Spleen (tissue), 11 donors: ENCODE data around the gene CDK14. TPM values are rescaled to one million over a fixed set of nuclear protein-coding genes. Genes with fewer than 3 reads are reported as not detected.

Experiments
- DNase-seq: peaks from one replicate; pipeline ENCODE4 v3.0.0-alpha.2; 2020
- H3K27ac ChIP-seq, 8 donors: fragments of 200-600 bp; sonication (generic) in 7 of 8; 1 replicate in 4 of 8; 2 replicates in 4 of 8; pipeline versions ENCODE4 v1.5.0 to v1.8.0; 2016 to 2021; ENCODE audit warnings: inconsistent platforms in 4 of 8, mild to moderate bottlenecking in 4 of 8, moderate library complexity in 1 of 8
- H3K27me3 ChIP-seq, 7 donors: fragments of 200-600 bp; sonication (generic) in 6 of 7; replicated peaks in 1 of 7; 1 replicate in 4 of 7; 2 replicates in 3 of 7; pipeline versions ENCODE4 v1.5.0 to v1.8.0; 2016 to 2021; ENCODE audit warnings: inconsistent platforms in 3 of 7, mild to moderate bottlenecking in 1 of 7
- H3K36me3 ChIP-seq, 6 donors: fragments of 200-600 bp; sonication (generic) in 5 of 6; 1 replicate in 4 of 6; 2 replicates in 2 of 6; pipeline versions ENCODE4 v1.5.0 to v1.8.0; 2016 to 2021; ENCODE audit warnings: inconsistent platforms in 2 of 6
- H3K4me1 ChIP-seq, 6 donors: fragments of 200-600 bp; sonication (generic) in 5 of 6; 1 replicate in 3 of 6; 2 replicates in 3 of 6; pipeline versions ENCODE4 v1.5.0 to v1.8.0; 2016 to 2021; ENCODE audit warnings: inconsistent platforms in 3 of 6
- H3K4me3 ChIP-seq, 8 donors: fragments of 200-600 bp; sonication (generic) in 7 of 8; 1 replicate in 4 of 8; 2 replicates in 4 of 8; pipeline versions ENCODE4 v1.5.0 to v1.8.0; 2016 to 2021; ENCODE audit warnings: inconsistent platforms in 4 of 8, mild to moderate bottlenecking in 4 of 8, moderate library complexity in 2 of 8
- H3K9me3 ChIP-seq, 8 donors: fragments of 200-600 bp; sonication (generic) in 7 of 8; 1 replicate in 4 of 8; 2 replicates in 4 of 8; pipeline versions ENCODE4 v1.5.0 to v1.8.0; 2016 to 2021; ENCODE audit warnings: inconsistent platforms in 4 of 8
- POLR2A ChIP-seq, 3 donors: fragments of 450-650 bp; IDR thresholded peaks; one replicate each; pipeline ENCODE4 v1.5.1; 2017; ENCODE audit warnings: antibody characterized with exemption in 3 of 3, mild to moderate bottlenecking in 1 of 3
- POLR2AphosphoS5 ChIP-seq, 3 donors: sonication (generic); formaldehyde crosslinking; IDR thresholded peaks; one replicate each; pipeline ENCODE4 v1.5.1; 2017; ENCODE audit warnings: antibody characterized with exemption in 3 of 3
- WGBS, 5 donors: extraction: QIAGEN DNeasy Blood & Tissue Kit in 3 of 5; methylation state at CpG; one replicate each; pipeline versions ENCODE4 v1.1.5 to v1.1.7; 2013 to 2018; 5-methylcytosine and 5-hydroxymethylcytosine counted together
- intact Hi-C: fragments of 100-400 bp; cut with DNase I; formaldehyde crosslinking; loops from one replicate; pipeline ENCODE4 v1.15.0; 2023; ENCODE audit warnings: low total_unique reads
- polyA plus RNA-seq, 3 donors: library from polyadenylated mRNA; stranded (reverse); fragments of 200-250 nt; gene quantifications; one replicate each; pipeline ENCODE4 v1.2.1, GENCODE V29; 2013
- total RNA-seq, 7 donors: library from RNA; depleted of rRNA in 3 of 7; stranded (reverse); fragments of >200 nt in 3 of 7; fragmentation: NEBNext Ultra II Directional in 4 of 7; extraction: Animal tissue kit (Norgen Biotek cat#: 25700) in 4 of 7; gene quantifications; one replicate each; pipeline versions ENCODE4 v1.1.0 to v1.2.1, GENCODE V29; 2016 to 2021
- TF ChIP-seq, protein P1 (sequence below), 11 experiments: fragments of 200-600 bp in 7 of 11; fragments of 450-650 bp in 4 of 11; sonication (generic) in 4 of 11; IDR thresholded peaks in 8 of 11; conservative IDR thresholded peaks in 3 of 11; 1 replicate in 7 of 11; 2 replicates in 4 of 11; pipeline versions ENCODE4 v1.4.0 to v1.8.0; 2016 to 2021; ENCODE audit warnings: antibody characterized with exemption in 11 of 11, inconsistent platforms in 4 of 11, mild to moderate bottlenecking in 1 of 11
- donor health status: healthy with polysubstance abuse.
- donor health status: DM: no; HTN: no; CAD: no; lungs with moderate emphysema.
- donor health status: DM: no; HTN: no; CAD: no.
- donor health status: Bipolar disorder and iron deficiency.
- donor health status: healthy.
- donor health status: DM: no; HTN: no; CAD: no.
- donor health status: DM: yes; HTN: yes; CAD: no.

CDK14 gene
- total and polyA plus RNA-seq, 10 donors, result 6.6 to 109 (median 51.2) TPM

DNA sequence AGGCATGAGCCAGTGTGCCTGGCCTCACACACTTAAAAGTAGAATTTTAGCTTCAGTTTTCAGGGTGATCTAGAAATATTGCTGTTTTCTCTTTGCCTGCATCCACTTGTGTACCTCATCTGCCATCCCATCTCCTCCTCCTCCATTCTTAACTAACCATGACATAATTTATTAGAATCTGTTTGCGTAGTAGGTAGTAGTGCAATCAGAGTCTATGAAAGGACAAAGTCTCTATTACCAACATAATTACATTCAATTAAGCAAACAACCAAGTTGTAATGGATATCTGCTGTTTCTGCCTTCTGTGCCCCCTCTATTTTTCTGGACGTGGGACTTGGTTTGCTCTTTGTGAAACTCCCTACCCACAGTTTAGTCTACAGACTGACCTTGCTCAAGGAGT is 72.9 kb downstream of the CDK14 start:
- Histone ChIP-seq H3K36me3 (no peaks in the 10 kb centered on the region), H3K9me3 (no peaks in the 10 kb centered on the region), H3K27me3 (no peaks in the 10 kb centered on the region), H3K4me3 (no peak overlapping the region), H3K27ac (no peak overlapping the region), H3K4me1 (no peaks in the 10 kb centered on the region)
- no peak for DNase-seq
- 50 to 95% (median 83%) methylated on average over 2 of the region's 2 CpGs for WGBS, 5 donors
- no peak for TF ChIP-seq POLR2A (IDR thresholded peaks at IDR 0.05)
- TF ChIP-seq POLR2AphosphoS5 (IDR thresholded peaks at IDR 0.05), result no peak
- TF ChIP-seq, protein P1, sequence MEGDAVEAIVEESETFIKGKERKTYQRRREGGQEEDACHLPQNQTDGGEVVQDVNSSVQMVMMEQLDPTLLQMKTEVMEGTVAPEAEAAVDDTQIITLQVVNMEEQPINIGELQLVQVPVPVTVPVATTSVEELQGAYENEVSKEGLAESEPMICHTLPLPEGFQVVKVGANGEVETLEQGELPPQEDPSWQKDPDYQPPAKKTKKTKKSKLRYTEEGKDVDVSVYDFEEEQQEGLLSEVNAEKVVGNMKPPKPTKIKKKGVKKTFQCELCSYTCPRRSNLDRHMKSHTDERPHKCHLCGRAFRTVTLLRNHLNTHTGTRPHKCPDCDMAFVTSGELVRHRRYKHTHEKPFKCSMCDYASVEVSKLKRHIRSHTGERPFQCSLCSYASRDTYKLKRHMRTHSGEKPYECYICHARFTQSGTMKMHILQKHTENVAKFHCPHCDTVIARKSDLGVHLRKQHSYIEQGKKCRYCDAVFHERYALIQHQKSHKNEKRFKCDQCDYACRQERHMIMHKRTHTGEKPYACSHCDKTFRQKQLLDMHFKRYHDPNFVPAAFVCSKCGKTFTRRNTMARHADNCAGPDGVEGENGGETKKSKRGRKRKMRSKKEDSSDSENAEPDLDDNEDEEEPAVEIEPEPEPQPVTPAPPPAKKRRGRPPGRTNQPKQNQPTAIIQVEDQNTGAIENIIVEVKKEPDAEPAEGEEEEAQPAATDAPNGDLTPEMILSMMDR (IDR thresholded peaks at IDR 0.05 in 8 of 11, conservative IDR thresholded peaks at IDR 0.05 in 3 of 11), result no peak
- intact Hi-C loops, result no loop called here

GRCh38 chr7:90669492-90669891 is 73.4 kb downstream of the CDK14 start:
- WGBS, 5 donors, result 52 to 69% (median 65%) methylated on average over 1 of the region's 1 CpG
- Histone ChIP-seq H3K4me1 (no peaks in the 10 kb centered on the region), H3K9me3 (no peaks in the 10 kb centered on the region), H3K36me3 (no peaks in the 10 kb centered on the region), H3K27ac (no peak overlapping the region), H3K4me3 (no peak overlapping the region), H3K27me3 (no peaks in the 10 kb centered on the region)
- DNase-seq, result no peak
- TF ChIP-seq POLR2AphosphoS5 (IDR thresholded peaks at IDR 0.05) (no peak), POLR2A (IDR thresholded peaks at IDR 0.05) (no peak)
- TF ChIP-seq, protein P1 (IDR thresholded peaks at IDR 0.05 in 8 of 11, conservative IDR thresholded peaks at IDR 0.05 in 3 of 11), result no peak
- intact Hi-C loops, result no loop called here

DNA sequence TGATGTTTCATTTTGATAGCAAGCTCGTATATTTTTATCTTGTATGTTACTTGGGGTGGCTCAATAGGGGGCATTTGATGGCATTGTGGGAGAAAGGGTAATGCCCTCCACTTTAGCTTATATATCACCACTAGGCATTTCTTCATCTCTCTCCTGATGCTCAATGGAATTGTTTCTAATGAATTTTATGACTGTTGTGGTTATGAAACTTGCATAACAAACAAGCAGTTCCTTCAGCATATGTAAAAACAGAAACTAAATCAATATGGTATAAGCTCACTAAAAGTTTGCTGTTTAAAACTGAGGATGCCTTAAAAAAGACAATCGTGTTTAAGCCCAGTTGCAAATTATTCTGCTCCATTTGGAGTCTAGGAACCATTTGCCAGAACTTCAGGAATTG is 75.5 kb downstream of the CDK14 start:
- Histone ChIP-seq H3K9me3 (no peaks in the 10 kb centered on the region), H3K27me3 (no peaks in the 10 kb centered on the region), H3K27ac (no peak overlapping the region), H3K4me1 (no peaks in the 10 kb centered on the region), H3K36me3 (no peaks in the 10 kb centered on the region), H3K4me3 (no peak overlapping the region)
- intact Hi-C loops, result no loop called here
- WGBS, 5 donors, result 82 to 90% (median 83%) methylated on average over 2 of the region's 2 CpGs
- no peak for DNase-seq
- TF ChIP-seq POLR2AphosphoS5 (IDR thresholded peaks at IDR 0.05), result no peak

DNA sequence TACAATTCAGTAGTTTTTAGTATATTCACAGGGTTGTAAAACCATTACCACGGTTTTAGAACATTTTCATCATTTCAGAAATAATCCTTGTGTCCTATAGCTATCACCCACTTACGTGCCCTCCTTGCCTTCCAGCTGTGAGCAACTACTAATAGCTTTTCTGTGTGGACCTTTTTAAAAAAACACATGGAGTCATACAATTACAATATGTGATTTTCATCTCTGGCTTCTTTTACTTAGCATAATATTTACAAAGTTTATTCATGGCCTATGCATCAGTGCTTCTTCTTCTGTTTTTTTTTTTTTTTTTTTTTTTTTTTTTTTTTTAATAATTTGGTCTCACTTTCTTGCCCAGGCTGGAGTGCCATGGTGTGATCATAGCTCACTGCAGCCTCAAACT is 76.1 kb downstream of the CDK14 start:
- no peak for DNase-seq
- Histone ChIP-seq H3K4me1 (no peaks in the 10 kb centered on the region), H3K4me3 (no peak overlapping the region), H3K27me3 (no peaks in the 10 kb centered on the region), H3K27ac (no peak overlapping the region), H3K9me3 (no peaks in the 10 kb centered on the region), H3K36me3 (no peaks in the 10 kb centered on the region)
- TF ChIP-seq POLR2AphosphoS5 (IDR thresholded peaks at IDR 0.05), result no peak
- TF ChIP-seq POLR2A (IDR thresholded peaks at IDR 0.05), result no peak
- TF ChIP-seq, protein P1 (IDR thresholded peaks at IDR 0.05 in 8 of 11, conservative IDR thresholded peaks at IDR 0.05 in 3 of 11), result no peak
- intact Hi-C loops, result no loop called here
- whole genome bisulfite sequencing, 5 donors, result 86 to 95% (median 93%) methylated on average over 2 of the region's 2 CpGs

DNA sequence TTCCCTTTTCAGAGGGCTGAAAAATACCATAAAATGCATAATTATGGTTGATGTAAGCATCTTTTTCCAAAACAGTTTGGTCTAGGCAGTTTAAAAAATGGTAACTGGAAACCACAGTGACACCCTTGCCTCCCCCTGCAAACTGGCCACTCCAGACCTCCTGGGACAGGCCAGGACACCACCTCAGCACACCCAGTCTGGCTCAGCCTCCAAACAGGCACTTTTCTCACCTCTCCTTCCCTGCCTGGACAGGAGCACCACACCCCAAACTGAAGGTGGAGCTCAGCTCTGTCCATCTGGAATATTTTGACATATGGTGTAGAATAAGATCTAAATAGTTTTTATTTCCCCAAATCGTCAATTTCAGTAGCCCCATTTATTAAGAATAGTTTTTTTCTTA is 78.5 kb downstream of the CDK14 start:
- no peaks in the 10 kb centered on the region for H3K9me3 ChIP-seq
- no peaks in the 10 kb centered on the region for H3K36me3 ChIP-seq
- intact Hi-C loops, result no loop called here
- H3K27me3 ChIP-seq, result no peaks in the 10 kb centered on the region
- WGBS, 5 donors, result 78 to 93% (median 86%) methylated on average over 1 of the region's 1 CpG
- H3K4me1 ChIP-seq, result no peaks in the 10 kb centered on the region
- DNase-seq, result no peak
- H3K4me3 ChIP-seq, result no peak overlapping the region
- no peak for TF ChIP-seq POLR2A (IDR thresholded peaks at IDR 0.05)
- no peak for TF ChIP-seq POLR2AphosphoS5 (IDR thresholded peaks at IDR 0.05)
- TF ChIP-seq, protein P1 (IDR thresholded peaks at IDR 0.05 in 8 of 11, conservative IDR thresholded peaks at IDR 0.05 in 3 of 11), result no peak
- no peak overlapping the region for H3K27ac ChIP-seq
